GM18858 (cell line): Measurements from ENCODE around the gene DHRS2.
"Not testable (repeated sequence)": the region's sequence is repeated elsewhere in the genome, so short reads cannot be mapped to it uniquely, and the experiment has no call there.

ENCODE experiments used
- ATAC-seq: cut with Tn5 transposase; IDR thresholded peaks from one replicate; pipeline ENCODE4 v1.9.1; 2021; ENCODE audit not compliant: unreplicated experiment

DHRS2 gene, protein sequence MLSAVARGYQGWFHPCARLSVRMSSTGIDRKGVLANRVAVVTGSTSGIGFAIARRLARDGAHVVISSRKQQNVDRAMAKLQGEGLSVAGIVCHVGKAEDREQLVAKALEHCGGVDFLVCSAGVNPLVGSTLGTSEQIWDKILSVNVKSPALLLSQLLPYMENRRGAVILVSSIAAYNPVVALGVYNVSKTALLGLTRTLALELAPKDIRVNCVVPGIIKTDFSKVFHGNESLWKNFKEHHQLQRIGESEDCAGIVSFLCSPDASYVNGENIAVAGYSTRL

DNA sequence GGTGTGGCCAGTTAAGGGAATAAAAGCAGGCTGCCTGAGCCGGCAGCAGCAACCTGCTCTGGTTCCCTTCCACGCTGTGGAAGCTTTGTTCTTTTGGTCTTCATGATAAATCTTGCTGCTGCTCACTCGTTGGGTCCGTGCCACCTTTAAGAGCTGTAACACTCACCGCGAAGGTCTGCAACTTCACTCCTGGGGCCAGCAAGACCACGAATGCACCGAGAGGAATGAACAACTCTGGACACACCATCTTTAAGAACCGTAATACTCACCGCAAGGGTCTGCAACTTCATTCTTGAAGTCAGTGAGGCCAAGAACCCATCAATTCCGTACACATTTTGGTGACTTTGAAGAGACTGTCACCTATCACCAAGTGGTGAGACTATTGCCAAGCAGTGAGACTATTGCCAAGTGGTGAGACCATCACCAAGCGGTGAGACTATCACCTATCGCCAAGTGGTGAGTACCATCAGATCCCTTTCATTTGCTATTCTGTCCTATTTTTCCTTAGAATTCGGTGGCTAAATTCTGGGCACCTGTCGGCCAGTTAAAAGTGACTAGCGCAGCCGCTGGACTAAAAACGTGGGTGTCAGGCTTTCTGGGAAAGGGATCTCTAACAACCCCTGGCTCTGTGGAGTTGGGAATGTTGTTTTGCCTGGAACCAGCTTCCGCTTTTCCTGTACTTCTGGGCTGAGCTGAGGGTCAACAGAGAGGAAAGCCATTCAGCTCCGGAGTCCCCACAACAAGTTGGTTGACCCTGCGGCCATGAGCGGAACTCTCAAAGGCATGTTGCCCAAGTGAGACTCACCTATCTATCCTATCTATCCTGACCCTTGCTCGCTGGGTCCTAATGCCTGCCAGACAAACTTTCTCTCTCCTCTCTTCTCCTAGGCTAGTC, at the start of gene DHRS2:
DHRS2 (plus strand) TSS at position 48 of the 895 bp plus-strand sequence. CDS start 2,501 bp downstream, outside the sequence.
- no peak for ATAC-seq

DNA sequence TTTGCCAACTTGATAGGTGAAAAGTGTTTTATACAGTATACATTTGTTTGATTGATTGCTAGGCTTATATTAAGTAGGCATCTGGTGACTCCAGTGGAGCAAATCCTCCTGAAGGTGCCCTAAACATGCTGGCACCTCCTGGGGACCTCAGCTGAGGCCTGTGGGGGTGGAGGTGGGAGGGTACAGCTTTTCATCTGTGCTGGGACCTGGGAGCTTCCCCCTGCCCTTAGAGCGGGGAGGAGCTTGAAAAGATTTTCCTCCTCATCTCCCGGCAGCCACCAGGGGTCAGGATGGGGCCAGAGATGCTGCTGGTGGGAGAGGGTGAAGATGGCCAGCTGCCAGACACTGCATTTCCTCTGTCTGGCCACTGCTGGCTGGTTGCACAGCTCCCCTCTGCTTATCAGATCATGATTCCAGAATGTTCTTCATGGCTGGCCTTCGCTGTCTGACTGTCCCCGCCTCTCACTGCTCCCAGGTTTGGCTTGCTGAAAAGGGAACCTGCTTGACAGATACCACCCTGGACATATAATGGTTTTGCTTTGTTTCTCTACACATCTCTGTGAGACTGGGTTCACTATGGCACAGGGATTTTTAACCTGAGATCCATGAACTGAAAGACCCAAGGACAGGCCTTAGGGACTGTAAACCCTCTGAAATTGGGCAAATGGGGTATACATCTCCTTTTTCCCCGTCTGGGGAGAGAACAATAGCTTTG, 47.1 kb upstream of the DHRS2 start:
- ATAC-seq: peak; percentile 95

DNA sequence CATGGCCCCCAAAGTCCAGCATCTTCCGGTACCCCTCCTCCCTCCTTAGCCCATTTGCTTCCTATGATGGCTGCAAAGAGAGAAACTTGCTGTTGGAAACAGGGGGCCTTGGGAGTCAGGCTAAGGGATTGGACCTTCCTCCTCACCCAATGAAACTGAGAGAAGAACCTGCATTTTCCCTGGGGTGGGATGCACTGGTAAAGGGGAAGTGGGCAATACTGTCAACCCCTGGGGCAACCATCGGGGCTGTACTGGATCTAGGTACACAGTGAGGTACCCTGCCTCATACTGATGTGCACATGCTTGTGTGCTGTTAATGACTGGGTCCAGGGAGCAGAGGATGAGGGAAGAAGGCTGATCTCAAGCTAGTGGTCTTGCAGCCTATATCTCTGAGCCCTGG, 46.6 kb upstream of the DHRS2 start:
- no peak for ATAC-seq

- ATAC-seq: no peak
These were observed 46.0 kb upstream of the DHRS2 start for GRCh38 chr14:23590198-23590597.

GRCh38 chr14:23594191-23594590, 42.0 kb upstream of the DHRS2 start:
- not testable (repeated sequence) for ATAC-seq

- no peak for ATAC-seq
These were observed 35.8 kb upstream of the DHRS2 start for GRCh38 chr14:23600322-23600707.

DNA sequence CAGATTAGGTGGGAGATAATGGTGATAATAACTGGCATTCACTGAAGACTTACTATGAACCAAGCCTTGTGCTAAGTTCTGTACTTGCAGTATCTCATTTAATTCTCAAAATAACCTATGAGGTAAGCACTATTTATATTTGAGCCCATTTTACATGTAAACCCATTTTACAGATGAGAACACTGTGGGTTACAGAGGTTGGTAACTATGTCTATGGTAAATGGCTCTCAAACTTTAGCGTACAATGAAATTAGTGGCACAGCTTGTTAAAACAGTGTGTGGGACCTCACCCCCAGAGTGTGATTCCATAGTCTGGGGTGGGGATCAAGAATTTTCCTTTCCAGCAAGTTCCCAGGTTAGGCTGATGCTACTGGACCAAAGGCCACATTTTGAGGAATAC, 35.4 kb upstream of the DHRS2 start:
- no peak for ATAC-seq

GRCh38 chr14:23601424-23601823, 34.7 kb upstream of the DHRS2 start:
- no peak for ATAC-seq

DNA sequence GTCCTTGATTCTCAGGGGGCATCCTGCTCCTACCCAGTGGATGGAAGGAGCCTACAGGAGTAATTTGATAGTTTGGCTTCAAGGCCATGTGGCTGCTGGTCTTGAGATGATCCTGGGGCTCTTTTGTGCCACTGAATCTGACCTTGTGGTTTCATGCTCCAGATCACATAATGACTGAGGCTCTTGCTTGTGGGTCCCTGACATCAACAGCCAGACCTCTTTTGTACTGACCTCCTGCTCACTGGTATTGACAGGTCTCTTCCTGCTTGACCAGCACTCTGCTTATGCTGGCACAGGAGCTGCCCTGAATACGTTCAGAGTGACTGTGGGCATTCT, 34.4 kb upstream of the DHRS2 start:
- no peak for ATAC-seq

DNA sequence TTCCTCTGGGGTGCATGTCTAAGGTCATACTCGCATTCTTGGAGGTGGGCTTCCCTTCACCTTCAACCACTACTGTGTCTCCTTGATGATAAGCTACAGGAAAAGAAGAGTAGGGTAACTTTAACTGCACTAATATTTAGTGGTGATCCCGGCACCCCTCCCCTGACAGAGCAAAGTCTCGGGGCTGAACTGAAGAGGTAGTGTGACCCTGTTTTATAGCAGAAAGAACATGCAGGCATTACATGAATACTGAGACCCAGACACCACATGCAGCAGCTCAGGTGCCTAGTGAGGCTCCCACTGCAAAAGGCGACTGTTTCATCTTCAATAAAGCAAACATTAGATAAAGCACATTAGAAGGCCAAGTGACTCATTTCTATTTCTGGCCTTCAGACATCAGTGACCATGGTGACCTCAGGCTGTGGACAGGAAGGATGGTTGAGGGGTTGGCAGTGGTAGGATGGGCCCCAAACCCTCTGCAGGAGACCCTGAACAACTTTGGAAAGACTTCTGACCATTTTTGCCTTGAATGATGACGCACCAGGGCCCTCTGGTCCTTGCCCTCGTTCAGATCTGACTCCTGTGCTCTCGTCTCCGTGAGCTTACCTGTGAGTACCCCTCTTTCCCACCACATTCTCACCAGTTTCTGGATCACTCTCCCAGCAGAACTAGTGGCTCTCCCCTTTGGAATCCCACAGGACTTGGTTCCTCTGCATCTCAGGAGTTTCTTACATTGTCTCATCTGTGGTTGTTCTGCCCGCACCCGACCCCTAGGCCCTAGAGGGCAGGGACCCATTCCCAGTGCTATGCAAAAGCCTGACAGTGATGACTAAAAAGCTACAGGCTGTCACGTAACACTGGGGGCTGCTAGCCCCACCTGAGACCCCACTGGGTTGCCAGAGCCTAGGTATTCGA, 33.7 kb upstream of the DHRS2 start:
- no peak for ATAC-seq

DNA sequence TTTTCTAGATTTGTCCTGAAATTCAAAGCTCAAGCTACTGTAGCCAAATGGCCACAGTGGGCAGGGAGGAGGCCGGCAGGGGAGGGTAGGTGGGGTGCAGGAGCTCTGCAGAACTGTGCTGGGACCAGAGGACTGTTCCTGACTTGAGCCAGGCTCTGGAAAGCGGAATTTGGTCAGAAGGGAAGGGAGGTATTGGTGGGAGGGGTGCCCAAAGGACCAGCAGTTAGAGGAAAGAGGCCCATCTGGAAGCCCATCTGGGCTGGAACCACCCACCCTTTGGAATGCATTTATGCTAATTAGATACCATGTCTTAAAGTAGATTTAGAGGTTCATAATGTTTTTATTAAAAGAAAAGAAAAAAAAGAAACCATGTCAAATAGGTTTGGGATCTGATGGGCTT, 33.1 kb upstream of the DHRS2 start:
- ATAC-seq: no peak

DNA sequence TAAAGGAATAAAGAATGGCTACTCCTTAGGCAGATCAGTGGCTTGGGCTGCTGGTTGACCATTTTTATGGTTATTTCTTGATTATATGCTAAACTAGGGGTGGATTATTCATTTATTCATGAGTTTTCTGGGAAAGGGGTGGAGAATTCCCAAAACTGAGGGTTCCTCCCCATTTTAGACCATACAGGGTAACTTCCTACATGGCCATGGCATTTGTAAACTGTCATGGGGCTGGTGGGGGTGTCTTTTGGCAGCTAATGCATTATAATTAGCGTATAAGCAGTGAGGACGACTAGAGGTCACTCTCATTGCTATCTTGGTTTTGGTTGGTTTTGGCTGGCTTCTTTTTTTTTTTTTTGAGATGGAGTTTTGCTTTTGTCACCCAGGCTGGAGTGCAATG, 32.0 kb upstream of the DHRS2 start:
- no peak for ATAC-seq

DNA sequence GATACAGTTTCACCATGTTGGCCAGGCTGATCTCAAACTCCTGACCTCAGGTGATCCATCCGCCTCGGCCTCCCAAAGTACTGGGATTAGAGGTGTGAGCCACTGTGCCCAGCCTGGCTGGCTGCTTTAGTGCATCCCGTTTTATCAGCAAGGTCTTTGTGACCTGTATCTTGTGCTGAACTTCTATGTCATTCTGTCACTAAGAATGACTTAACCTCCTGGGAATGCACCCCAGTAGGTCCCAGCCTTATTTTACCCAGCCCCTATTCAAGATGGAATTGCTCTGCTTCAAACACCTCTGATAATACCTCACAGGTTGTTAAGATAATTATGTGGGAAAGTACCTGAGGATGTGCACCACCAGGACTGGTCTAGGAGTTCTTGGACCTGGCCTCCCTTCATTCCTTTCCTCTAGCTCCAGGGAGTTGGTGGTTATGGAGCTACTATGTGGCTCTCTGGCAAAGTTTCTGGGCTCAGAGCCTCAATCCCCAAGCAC, 31.4 kb upstream of the DHRS2 start:
- ATAC-seq: no peak

GRCh38 chr14:23605931-23606585, 30.1 kb upstream of the DHRS2 start:
- ATAC-seq: peak; percentile 88

GRCh38 chr14:23608454-23608853, 27.7 kb upstream of the DHRS2 start:
- no peak for ATAC-seq

GRCh38 chr14:23609001-23609400, 27.2 kb upstream of the DHRS2 start:
- ATAC-seq: no peak

DNA sequence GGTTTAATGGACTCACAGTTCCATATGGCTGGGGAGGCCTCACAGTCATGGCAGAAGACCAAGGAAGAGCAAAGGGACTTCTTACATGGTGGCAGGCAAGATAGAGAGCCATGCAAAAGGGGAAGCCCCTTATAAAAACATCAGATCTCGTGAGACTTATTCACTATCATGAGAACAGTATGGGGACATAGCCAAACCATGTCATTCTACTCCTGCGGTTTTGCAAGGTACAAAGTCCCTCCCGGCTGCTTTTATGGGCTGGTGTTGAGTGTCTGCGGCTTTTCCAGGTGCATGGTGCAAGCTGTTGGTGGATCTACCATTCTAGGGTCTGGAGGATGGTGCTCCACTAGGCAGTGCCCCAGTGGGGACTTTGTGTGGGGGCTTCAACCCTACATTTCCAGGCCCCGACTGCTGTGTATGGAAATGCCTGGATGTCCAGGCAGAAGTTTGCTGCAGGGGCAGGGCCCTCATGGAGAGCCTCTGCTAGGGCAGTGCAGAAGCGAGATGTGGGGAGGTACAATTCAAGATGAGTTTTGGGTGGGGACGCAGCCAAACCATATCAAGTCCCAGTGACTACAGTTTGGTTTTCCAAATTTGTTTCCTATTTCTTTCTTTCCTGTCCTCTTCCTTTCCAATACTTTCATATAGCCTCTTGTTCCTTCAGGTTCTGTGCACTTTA, 26.6 kb upstream of the DHRS2 start:
- not testable (repeated sequence) for ATAC-seq

DNA sequence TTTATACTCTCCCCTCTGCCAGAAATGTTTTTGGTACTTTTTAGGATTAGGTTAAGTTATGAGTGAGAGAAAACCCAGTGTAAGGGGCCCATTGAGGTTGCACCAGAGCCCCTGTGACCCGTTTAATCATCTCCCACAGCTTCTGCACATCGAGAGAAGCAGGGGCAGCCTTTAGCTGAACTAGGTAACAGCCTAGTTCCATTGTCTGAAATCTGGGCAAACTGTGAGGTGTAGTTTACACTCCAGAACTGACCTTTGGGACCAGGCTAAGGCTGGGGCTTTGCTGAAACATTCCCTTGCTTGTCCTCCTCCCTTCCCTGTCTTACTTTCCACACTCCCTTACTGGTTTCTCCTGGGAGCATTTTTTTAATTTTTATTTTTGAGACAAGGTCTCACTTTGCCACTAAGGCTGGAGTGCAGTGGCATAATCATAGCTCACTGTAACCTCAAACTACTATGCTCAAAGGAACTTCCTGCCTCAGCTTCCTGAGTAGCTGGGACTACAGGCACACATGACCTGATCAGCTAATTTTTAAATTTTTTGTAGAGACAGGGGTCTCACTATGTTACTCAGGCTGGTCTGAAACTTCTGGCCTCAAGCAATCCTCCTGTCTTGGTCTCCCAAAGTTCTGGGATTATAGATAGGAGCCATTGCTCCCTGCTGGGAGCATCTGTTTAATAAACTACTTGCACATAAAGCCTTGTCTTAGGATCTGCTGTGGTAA, 25.9 kb upstream of the DHRS2 start:
- no peak for ATAC-seq

- ATAC-seq: no peak
These were observed 25.3 kb upstream of the DHRS2 start for GRCh38 chr14:23610815-23611289.
